Hepatocyte (in vitro differentiated cells): ENCODE measurements around the gene CCT4. TPM values are rescaled to one million over a fixed set of nuclear protein-coding genes. Genes with fewer than 3 reads are reported as not detected.
"Not testable (repeated sequence)": the region's sequence is repeated elsewhere in the genome, so short reads cannot be mapped to it uniquely, and the experiment has no call there.

Source experiments
- DNase-seq: peaks from one replicate; pipeline ENCODE4 v3.0.0-alpha.2; 2016; ENCODE audit warnings: low spot score
- H2AFZ ChIP-seq: fragments of 200-600 bp; sonication (generic); 2 replicates; pipeline ENCODE4 v1.6.0; 2016; ENCODE audit warnings: antibody characterized with exemption, mild to moderate bottlenecking
- H3K27ac ChIP-seq: fragments of 200-600 bp; sonication (generic); 2 replicates; pipeline ENCODE4 v1.5.1; 2016; ENCODE audit warnings: mild to moderate bottlenecking
- H3K27me3 ChIP-seq: fragments of 200-600 bp; sonication (generic); 2 replicates; pipeline ENCODE4 v1.6.1; 2016
- H3K36me3 ChIP-seq: fragments of 200-600 bp; sonication (generic); replicated peaks from 2 replicates; pipeline ENCODE4 v1.5.1; 2016; ENCODE audit warnings: low read depth; ENCODE audit not compliant: insufficient read depth
- H3K4me1 ChIP-seq: fragments of 200-600 bp; sonication (generic); 2 replicates; pipeline ENCODE4 v1.5.1; 2016; ENCODE audit warnings: mild to moderate bottlenecking, moderate library complexity; ENCODE audit not compliant: insufficient read depth
- H3K4me2 ChIP-seq: fragments of 200-600 bp; sonication (generic); 2 replicates; pipeline ENCODE4 v1.6.0; 2016
- H3K4me3 ChIP-seq: fragments of 200-600 bp; sonication (generic); 2 replicates; pipeline ENCODE4 v1.5.1; 2016; ENCODE audit warnings: mild to moderate bottlenecking
- H3K79me2 ChIP-seq: fragments of 200-600 bp; sonication (generic); 2 replicates; pipeline ENCODE4 v1.6.0; 2017; ENCODE audit warnings: mild to moderate bottlenecking
- H3K9me2 ChIP-seq: fragments of 200-600 bp; sonication (generic); replicated peaks from 2 replicates; pipeline ENCODE4 v1.6.0; 2017; ENCODE audit warnings: mild to moderate bottlenecking; ENCODE audit not compliant: insufficient read depth
- H3K9me3 ChIP-seq: fragments of 200-600 bp; sonication (generic); 2 replicates; pipeline ENCODE4 v1.5.1; 2016; ENCODE audit warnings: low read depth, mild to moderate bottlenecking
- H4K20me1 ChIP-seq: fragments of 200-600 bp; sonication (generic); 2 replicates; pipeline ENCODE4 v1.6.0; 2016; ENCODE audit warnings: mild to moderate bottlenecking; ENCODE audit not compliant: insufficient read depth, poor library complexity, severe bottlenecking
- CTCF ChIP-seq: fragments of 200-600 bp; sonication (generic); IDR thresholded peaks from 2 replicates; pipeline ENCODE4 v1.5.1; 2016; ENCODE audit warnings: antibody characterized with exemption, mild to moderate bottlenecking; ENCODE audit not compliant: poor library complexity
- EZH2 ChIP-seq: fragments of 200-600 bp; sonication (generic); IDR thresholded peaks from 2 replicates; pipeline ENCODE4 v1.6.1; 2016; ENCODE audit warnings: antibody characterized with exemption, mild to moderate bottlenecking, borderline replicate concordance
- EZH2phosphoT487 ChIP-seq: fragments of 200-600 bp; sonication (generic); IDR thresholded peaks from one replicate; pipeline ENCODE4 v1.6.1; 2018; ENCODE audit warnings: antibody characterized with exemption, mild to moderate bottlenecking, low read depth, moderate library complexity; ENCODE audit not compliant: unreplicated experiment, severe bottlenecking
- WGBS: methylation state at CpG from one replicate; pipeline ENCODE4 v1.1.6; 2016; ENCODE audit warnings: low lambda C conversion rate; ENCODE audit errors: missing lambda C conversion rate; 5-methylcytosine and 5-hydroxymethylcytosine counted together
- polyA plus RNA-seq: library from polyadenylated mRNA; unstranded; fragments of >200 nt; fragmentation: Nextera tagmentation; extraction: Ambion mirVana; gene quantifications from 2 replicates; pipeline ENCODE4 v1.2.1, GENCODE V29; 2016
- total RNA-seq: library from RNA; depleted of rRNA; stranded (reverse); fragments of >200 nt; gene quantifications from 2 replicates; pipeline ENCODE4 v1.2.3, GENCODE V29; 2014

The CCT4 gene
- total and polyA plus RNA-seq, 2 experiments from 2014 or later, result 84.3 to 107 TPM

GRCh38 chr2:61853847-61854563 is 34.5 kb downstream of the CCT4 start, which contains the start of gene FAM161A:
TSS of gene FAM161A (minus strand) at chr2:61854060. CDS start at chr2:61854041, 19 bp downstream.
- Histone ChIP-seq H3K4me1 (peaks cover 4% of the 10 kb centered on the region), H3K4me3 (peak within 1 kb of the TSS; percentile 94), H3K9me2 (no peaks in the 10 kb centered on the region), H3K27ac (peak within 1 kb of the TSS; percentile 87), H3K9me3 (no peaks in the 10 kb centered on the region), H3K4me2 (peak within 1 kb of the TSS; percentile 89), H3K79me2 (peaks cover 2% of the 10 kb centered on the region), H3K27me3 (no peaks in the 10 kb centered on the region), H3K36me3 (no peaks in the 10 kb centered on the region), H4K20me1 (no peaks in the 10 kb centered on the region), H2AFZ (peak within 1 kb of the TSS; percentile 97)
- under 1% methylated on average over 42 of the region's 50 CpGs for WGBS
- TF ChIP-seq EZH2 (no peak), CTCF (no peak), EZH2phosphoT487 (no peak)
- DNase-seq, result peak; percentile 94

DNA sequence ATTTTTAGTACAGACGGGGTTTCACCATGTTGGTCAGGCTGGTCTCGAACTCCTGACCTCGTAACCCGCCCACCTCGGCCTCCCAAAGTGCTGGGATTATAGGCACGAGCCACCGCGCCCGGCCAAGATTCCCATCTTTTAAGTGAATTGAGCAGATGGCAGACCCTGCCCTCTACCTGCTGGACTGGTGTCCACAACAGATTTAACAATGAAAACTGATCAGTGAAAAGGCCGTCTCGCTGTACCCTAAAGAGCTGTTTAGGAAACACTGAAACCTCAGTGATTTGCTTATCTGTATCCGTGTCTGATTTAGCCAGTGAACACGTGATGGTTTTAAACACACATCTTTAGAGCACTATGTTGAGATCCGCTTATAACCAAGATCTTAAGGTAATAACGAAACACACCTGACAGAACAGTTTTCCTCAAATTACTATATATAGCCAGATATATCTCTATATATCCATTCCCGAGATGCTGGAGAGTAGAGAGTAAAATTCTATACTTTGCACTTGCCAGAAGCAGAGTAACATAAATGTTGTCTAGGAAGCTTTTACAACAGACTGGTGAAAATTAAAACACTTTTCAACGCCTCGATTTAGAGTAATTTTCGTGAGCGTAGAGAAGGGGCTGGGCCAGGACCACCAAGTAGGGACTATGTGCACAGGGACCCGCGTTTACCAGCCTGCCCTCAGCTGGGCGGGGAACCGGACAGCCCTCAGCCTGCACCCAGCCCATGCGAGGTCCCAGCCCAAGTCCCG is 35.2 kb downstream of the CCT4 start:
- 26% methylated on average over 26 of the region's 26 CpGs for WGBS
- H2AFZ ChIP-seq, result peak overlapping the region; percentile 97
- peaks cover 4% of the 10 kb centered on the region for H3K4me1 ChIP-seq
- H3K79me2 ChIP-seq, result peaks cover 2% of the 10 kb centered on the region
- no peaks in the 10 kb centered on the region for H3K36me3 ChIP-seq
- H3K4me3 ChIP-seq, result peak overlapping the region; percentile 94
- peak overlapping the region; percentile 77 for H3K27ac ChIP-seq
- TF ChIP-seq CTCF, result peak; percentile 16
- TF ChIP-seq EZH2, result no peak
- H4K20me1 ChIP-seq, result no peaks in the 10 kb centered on the region
- peak; percentile 76 for DNase-seq
- peak overlapping the region; percentile 89 for H3K4me2 ChIP-seq
- H3K9me3 ChIP-seq, result no peaks in the 10 kb centered on the region
- H3K27me3 ChIP-seq, result no peaks in the 10 kb centered on the region
- no peaks in the 10 kb centered on the region for H3K9me2 ChIP-seq

DNA sequence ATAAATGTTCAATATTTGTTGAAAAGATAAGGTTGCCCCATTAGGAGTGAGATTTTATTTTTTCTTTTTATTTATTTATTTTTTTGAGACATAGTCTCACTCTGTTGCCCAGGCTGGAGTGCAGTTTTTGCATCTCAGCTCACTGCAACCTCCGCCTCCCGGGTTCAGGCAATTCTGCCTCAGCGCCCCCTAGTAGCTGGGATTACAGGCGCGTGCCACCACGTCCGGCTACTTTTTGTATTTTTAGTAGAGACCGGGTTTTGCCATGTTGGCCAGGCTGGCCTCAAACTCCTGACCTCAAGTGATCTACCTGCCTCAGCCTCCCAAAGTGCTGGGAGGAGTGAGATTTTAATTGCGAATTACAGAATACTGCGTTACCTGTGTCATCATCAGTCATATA is 37.2 kb downstream of the CCT4 start:
- H3K9me3 ChIP-seq, H3K36me3 ChIP-seq, H3K4me2 ChIP-seq, H3K27ac ChIP-seq, H3K4me1 ChIP-seq, H3K79me2 ChIP-seq, H2AFZ ChIP-seq, H4K20me1 ChIP-seq, H3K9me2 ChIP-seq, DNase-seq, H3K4me3 ChIP-seq, H3K27me3 ChIP-seq: not testable (repeated sequence)
- WGBS, result 92% methylated on average over 10 of the region's 10 CpGs

GRCh38 chr2:61845320-61845719 is 43.1 kb downstream of the CCT4 start:
- no peaks in the 10 kb centered on the region for H3K4me1 ChIP-seq
- H3K79me2 ChIP-seq, result peaks cover 2% of the 10 kb centered on the region
- 91% methylated on average over 3 of the region's 3 CpGs for WGBS
- DNase-seq, result no peak
- no peaks in the 10 kb centered on the region for H3K36me3 ChIP-seq
- H3K27me3 ChIP-seq, result no peaks in the 10 kb centered on the region
- no peak overlapping the region for H3K27ac ChIP-seq
- H4K20me1 ChIP-seq, result no peaks in the 10 kb centered on the region
- no peak overlapping the region for H3K4me3 ChIP-seq
- H3K9me3 ChIP-seq, result no peaks in the 10 kb centered on the region
- H3K9me2 ChIP-seq, result no peaks in the 10 kb centered on the region
- no peak overlapping the region for H3K4me2 ChIP-seq
- H2AFZ ChIP-seq, result no peak overlapping the region
- TF ChIP-seq CTCF (no peak), EZH2 (no peak), EZH2phosphoT487 (no peak)
